ENCODE data around the gene ASPRV1. TPM values are rescaled to one million over a fixed set of nuclear protein-coding genes. Genes with fewer than 3 reads are reported as not detected.

Gene ASPRV1
- total and polyA plus RNA-seq, 2 donors (not counting 3 experiments of a cell fraction or from before 2014, with no cell fraction given): 0.15 to 0.22 TPM

- Histone ChIP-seq H3K9me3 (replicated peaks; ENCODE audit: control insufficient read depth, insufficient read depth, low read length) (no peaks in the 10 kb centered on the region), H3K27ac (ENCODE audit: insufficient read depth, low read depth, low read length) (no peak overlapping the region), H3K36me3 (ENCODE audit: control insufficient read depth in 2 of 2, extremely low read depth in 1 of 2, insufficient read depth in 2 of 2, low read length in 2 of 2) (no peaks in the 10 kb centered on the region), H3K79me2 (ENCODE audit: control insufficient read depth, insufficient read depth, low read length) (no peaks in the 10 kb centered on the region), H3K4me2 (ENCODE audit: insufficient read depth, low read length) (no peak overlapping the region), H3K27me3 (ENCODE audit: control insufficient read depth in 2 of 2, insufficient read depth in 2 of 2, low read length in 2 of 2) (peaks cover 14 to 23% of the 10 kb centered on the region in 2 experiments), H3K4me1 (ENCODE audit: control insufficient read depth, extremely low read depth, insufficient read depth, low read length) (no peaks in the 10 kb centered on the region), H3K9ac (replicated peaks; ENCODE audit: extremely low read depth, insufficient read depth, low read length) (no peak overlapping the region), H3K4me3 (replicated peaks in 1 of 3; ENCODE audit: insufficient read depth in 1 of 3, low read depth in 1 of 3, low read length in 3 of 3) (no peak overlapping the region), H4K20me1 (replicated peaks; ENCODE audit: control insufficient read depth, extremely low read depth, insufficient read depth, low read length) (no peaks in the 10 kb centered on the region), H2AFZ (ENCODE audit: low read depth, low read length) (no peak overlapping the region), H3K9me1 (replicated peaks; ENCODE audit: control insufficient read depth, extremely low read depth, insufficient read depth, low read length) (no peaks in the 10 kb centered on the region)
- dilution Hi-C loops (cut with MboI; ENCODE audit: extremely low pct_ligation_motif_present, low sequenced_read_pairs) (no loop called here), intact Hi-C loops (cut with micrococcal nuclease) (no loop called here)
- FAIRE-seq (no peak), DNase-seq (ENCODE audit: low read depth, low spot score) (no peak)
- TF ChIP-seq, protein P1, sequence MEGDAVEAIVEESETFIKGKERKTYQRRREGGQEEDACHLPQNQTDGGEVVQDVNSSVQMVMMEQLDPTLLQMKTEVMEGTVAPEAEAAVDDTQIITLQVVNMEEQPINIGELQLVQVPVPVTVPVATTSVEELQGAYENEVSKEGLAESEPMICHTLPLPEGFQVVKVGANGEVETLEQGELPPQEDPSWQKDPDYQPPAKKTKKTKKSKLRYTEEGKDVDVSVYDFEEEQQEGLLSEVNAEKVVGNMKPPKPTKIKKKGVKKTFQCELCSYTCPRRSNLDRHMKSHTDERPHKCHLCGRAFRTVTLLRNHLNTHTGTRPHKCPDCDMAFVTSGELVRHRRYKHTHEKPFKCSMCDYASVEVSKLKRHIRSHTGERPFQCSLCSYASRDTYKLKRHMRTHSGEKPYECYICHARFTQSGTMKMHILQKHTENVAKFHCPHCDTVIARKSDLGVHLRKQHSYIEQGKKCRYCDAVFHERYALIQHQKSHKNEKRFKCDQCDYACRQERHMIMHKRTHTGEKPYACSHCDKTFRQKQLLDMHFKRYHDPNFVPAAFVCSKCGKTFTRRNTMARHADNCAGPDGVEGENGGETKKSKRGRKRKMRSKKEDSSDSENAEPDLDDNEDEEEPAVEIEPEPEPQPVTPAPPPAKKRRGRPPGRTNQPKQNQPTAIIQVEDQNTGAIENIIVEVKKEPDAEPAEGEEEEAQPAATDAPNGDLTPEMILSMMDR (IDR thresholded peaks at IDR 0.05; ENCODE audit: extremely low read depth in 1 of 2, insufficient read depth in 1 of 2, low read depth in 1 of 2, low read length in 2 of 2): no peak
- no peak for TF ChIP-seq JUN (IDR thresholded peaks at IDR 0.05; ENCODE audit: borderline replicate concordance, insufficient read depth, insufficient read length, low read depth)
- TF ChIP-seq EZH2 (IDR thresholded peaks at IDR 0.05; ENCODE audit: borderline replicate concordance, low read depth, low read length, severe bottlenecking): no peak
- TF ChIP-seq FOS (IDR thresholded peaks at IDR 0.05; ENCODE audit: borderline replicate concordance, insufficient read depth, low read length): no peak
- TF ChIP-seq POLR2AphosphoS5 (IDR thresholded peaks at IDR 0.05; ENCODE audit: insufficient read depth, low read depth, low read length): no peak
- TF ChIP-seq, protein P2, sequence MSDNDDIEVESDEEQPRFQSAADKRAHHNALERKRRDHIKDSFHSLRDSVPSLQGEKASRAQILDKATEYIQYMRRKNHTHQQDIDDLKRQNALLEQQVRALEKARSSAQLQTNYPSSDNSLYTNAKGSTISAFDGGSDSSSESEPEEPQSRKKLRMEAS (IDR thresholded peaks at IDR 0.05; ENCODE audit: insufficient read depth, insufficient read length): no peak
- TF ChIP-seq MYC (IDR thresholded peaks at IDR 0.05; ENCODE audit: low read depth, low read length): no peak
- TF ChIP-seq GATA2 (IDR thresholded peaks at IDR 0.05; ENCODE audit: insufficient read depth, insufficient read length, low read depth, low read length): no peak
- POLR2A ChIA-PET: no interaction called here
- BruUV-seq (replicated peaks): no TSS peak
- CTCF ChIA-PET: no interaction called here
These were observed 2.0 kb downstream of the ASPRV1 start for GRCh38 chr2:69959425-69959824.

Measured in endothelial cell of umbilical vein (primary cell).